Urothelium cell line (cell line): ENCODE results near the gene PANK1.
A peak's percentile ranks its signal among the peaks of the same experiment; 100 is the strongest.

ENCODE experiments used
- DNase-seq: peaks from one replicate; pipeline ENCODE4 v3.0.0; 2011; ENCODE audit warnings: low spot score, mixed read lengths
- FAIRE-seq: peaks from 2 replicates; lab custom pipeline; 2011; peaks lifted over from hg19 to GRCh38; lab: Jason Lieb, UNC

The PANK1 gene

GRCh38 chr10:89644967-89645741 lies at the start of gene PANK1:
PANK1 (minus strand) TSS chr10:89645242; CDS start chr10:89644891, 351 bp downstream.
- peak; percentile 71 for DNase-seq
- peak; percentile 48 for FAIRE-seq

- FAIRE-seq = no peak
- no peak for DNase-seq
Observed at GRCh38 chr10:89693176-89693575, 48.1 kb upstream of the PANK1 start.

- FAIRE-seq = no peak
- DNase-seq = no peak
Observed at GRCh38 chr10:89692416-89692815, 47.4 kb upstream of the PANK1 start.

GRCh38 chr10:89690027-89690426 lies 45.0 kb upstream of the PANK1 start:
- no peak for DNase-seq
- no peak for FAIRE-seq

GRCh38 chr10:89685936-89686335 lies 40.9 kb upstream of the PANK1 start:
- FAIRE-seq (no peak), DNase-seq (no peak)

GRCh38 chr10:89684604-89685003 lies 39.6 kb upstream of the PANK1 start:
- DNase-seq (no peak), FAIRE-seq (no peak)

GRCh38 chr10:89683883-89684282 lies 38.8 kb upstream of the PANK1 start:
- no peak for FAIRE-seq
- DNase-seq = no peak

- DNase-seq (no peak), FAIRE-seq (no peak)
Observed at GRCh38 chr10:89679986-89680385, 34.9 kb upstream of the PANK1 start.

- DNase-seq (no peak), FAIRE-seq (no peak)
Observed at GRCh38 chr10:89677341-89677740, 32.3 kb upstream of the PANK1 start.

GRCh38 chr10:89670926-89671325 lies 25.9 kb upstream of the PANK1 start:
- FAIRE-seq (no peak), DNase-seq (no peak)

GRCh38 chr10:89669985-89670384 lies 24.9 kb upstream of the PANK1 start:
- FAIRE-seq (no peak), DNase-seq (no peak)

GRCh38 chr10:89668386-89669071 lies 23.5 kb upstream of the PANK1 start:
- FAIRE-seq = no peak
- DNase-seq = no peak

- DNase-seq = no peak
- no peak for FAIRE-seq
Observed at GRCh38 chr10:89666138-89666537, 21.1 kb upstream of the PANK1 start.

GRCh38 chr10:89665302-89665701 lies 20.3 kb upstream of the PANK1 start:
- DNase-seq (no peak), FAIRE-seq (no peak)

GRCh38 chr10:89664203-89664602 lies 19.2 kb upstream of the PANK1 start:
- no peak for FAIRE-seq
- no peak for DNase-seq

GRCh38 chr10:89663144-89663543 lies 18.1 kb upstream of the PANK1 start:
- FAIRE-seq = no peak
- DNase-seq = no peak

GRCh38 chr10:89662596-89662995 lies 17.6 kb upstream of the PANK1 start:
- no peak for DNase-seq
- no peak for FAIRE-seq

GRCh38 chr10:89659143-89660131 lies 14.4 kb upstream of the PANK1 start:
- no peak for FAIRE-seq
- no peak for DNase-seq

GRCh38 chr10:89657302-89657701 lies 12.3 kb upstream of the PANK1 start:
- FAIRE-seq (no peak), DNase-seq (no peak)

- DNase-seq = no peak
- no peak for FAIRE-seq
Observed at GRCh38 chr10:89655722-89656121, 10.7 kb upstream of the PANK1 start.

GRCh38 chr10:89653410-89653869 lies 8.4 kb upstream of the PANK1 start:
- FAIRE-seq (no peak), DNase-seq (peak; percentile 77)
